ENCODE data around the gene CTSF.

The CTSF gene

GRCh38 chr11:66530927-66531709 is 37.3 kb downstream of the CTSF start:
- no peak for DNase-seq

- no peak for DNase-seq
Measured at GRCh38 chr11:66529655-66530054, 38.8 kb downstream of the CTSF start.

GRCh38 chr11:66529069-66529468 is 39.3 kb downstream of the CTSF start:
- DNase-seq = no peak

- DNase-seq = no peak
Measured at GRCh38 chr11:66524304-66525040, 43.9 kb downstream of the CTSF start.

- DNase-seq = no peak
Measured at GRCh38 chr11:66523611-66524010, 44.8 kb downstream of the CTSF start.
